Hepatocyte (in vitro differentiated cells): Measurements from ENCODE around the gene PDCL2. TPM values are rescaled to one million over a fixed set of nuclear protein-coding genes. Genes with fewer than 3 reads are reported as not detected.

Experiments used
- DNase-seq: peaks from one replicate; pipeline ENCODE4 v3.0.0-alpha.2; 2016; ENCODE audit warnings: low spot score
- H2AFZ ChIP-seq: fragments of 200-600 bp; sonication (generic); 2 replicates; pipeline ENCODE4 v1.6.0; 2016; ENCODE audit warnings: antibody characterized with exemption, mild to moderate bottlenecking
- H3K27ac ChIP-seq: fragments of 200-600 bp; sonication (generic); 2 replicates; pipeline ENCODE4 v1.5.1; 2016; ENCODE audit warnings: mild to moderate bottlenecking
- H3K27me3 ChIP-seq: fragments of 200-600 bp; sonication (generic); 2 replicates; pipeline ENCODE4 v1.6.1; 2016
- H3K36me3 ChIP-seq: fragments of 200-600 bp; sonication (generic); replicated peaks from 2 replicates; pipeline ENCODE4 v1.5.1; 2016; ENCODE audit warnings: low read depth; ENCODE audit not compliant: insufficient read depth
- H3K4me1 ChIP-seq: fragments of 200-600 bp; sonication (generic); 2 replicates; pipeline ENCODE4 v1.5.1; 2016; ENCODE audit warnings: mild to moderate bottlenecking, moderate library complexity; ENCODE audit not compliant: insufficient read depth
- H3K4me2 ChIP-seq: fragments of 200-600 bp; sonication (generic); 2 replicates; pipeline ENCODE4 v1.6.0; 2016
- H3K4me3 ChIP-seq: fragments of 200-600 bp; sonication (generic); 2 replicates; pipeline ENCODE4 v1.5.1; 2016; ENCODE audit warnings: mild to moderate bottlenecking
- H3K79me2 ChIP-seq: fragments of 200-600 bp; sonication (generic); 2 replicates; pipeline ENCODE4 v1.6.0; 2017; ENCODE audit warnings: mild to moderate bottlenecking
- H3K9me2 ChIP-seq: fragments of 200-600 bp; sonication (generic); replicated peaks from 2 replicates; pipeline ENCODE4 v1.6.0; 2017; ENCODE audit warnings: mild to moderate bottlenecking; ENCODE audit not compliant: insufficient read depth
- H3K9me3 ChIP-seq: fragments of 200-600 bp; sonication (generic); 2 replicates; pipeline ENCODE4 v1.5.1; 2016; ENCODE audit warnings: low read depth, mild to moderate bottlenecking
- H4K20me1 ChIP-seq: fragments of 200-600 bp; sonication (generic); 2 replicates; pipeline ENCODE4 v1.6.0; 2016; ENCODE audit warnings: mild to moderate bottlenecking; ENCODE audit not compliant: insufficient read depth, poor library complexity, severe bottlenecking
- EZH2 ChIP-seq: fragments of 200-600 bp; sonication (generic); IDR thresholded peaks from 2 replicates; pipeline ENCODE4 v1.6.1; 2016; ENCODE audit warnings: antibody characterized with exemption, mild to moderate bottlenecking, borderline replicate concordance
- EZH2phosphoT487 ChIP-seq: fragments of 200-600 bp; sonication (generic); IDR thresholded peaks from one replicate; pipeline ENCODE4 v1.6.1; 2018; ENCODE audit warnings: antibody characterized with exemption, mild to moderate bottlenecking, low read depth, moderate library complexity; ENCODE audit not compliant: unreplicated experiment, severe bottlenecking
- WGBS: methylation state at CpG from one replicate; pipeline ENCODE4 v1.1.6; 2016; ENCODE audit warnings: low lambda C conversion rate; ENCODE audit errors: missing lambda C conversion rate; 5-methylcytosine and 5-hydroxymethylcytosine counted together
- polyA plus RNA-seq: library from polyadenylated mRNA; unstranded; fragments of >200 nt; fragmentation: Nextera tagmentation; extraction: Ambion mirVana; gene quantifications from 2 replicates; pipeline ENCODE4 v1.2.1, GENCODE V29; 2016
- total RNA-seq: library from RNA; depleted of rRNA; stranded (reverse); fragments of >200 nt; gene quantifications from 2 replicates; pipeline ENCODE4 v1.2.3, GENCODE V29; 2014
- TF ChIP-seq, protein P1 (sequence below): fragments of 200-600 bp; sonication (generic); IDR thresholded peaks from 2 replicates; pipeline ENCODE4 v1.5.1; 2016; ENCODE audit warnings: antibody characterized with exemption, mild to moderate bottlenecking; ENCODE audit not compliant: poor library complexity

The PDCL2 gene
- total and polyA plus RNA-seq, 2 experiments from 2014 or later, result not detected

GRCh38 chr4:55512922-55513571 is 79.0 kb downstream of the PDCL2 start:
- H3K36me3 ChIP-seq, result no peaks in the 10 kb centered on the region
- TF ChIP-seq, protein P1, sequence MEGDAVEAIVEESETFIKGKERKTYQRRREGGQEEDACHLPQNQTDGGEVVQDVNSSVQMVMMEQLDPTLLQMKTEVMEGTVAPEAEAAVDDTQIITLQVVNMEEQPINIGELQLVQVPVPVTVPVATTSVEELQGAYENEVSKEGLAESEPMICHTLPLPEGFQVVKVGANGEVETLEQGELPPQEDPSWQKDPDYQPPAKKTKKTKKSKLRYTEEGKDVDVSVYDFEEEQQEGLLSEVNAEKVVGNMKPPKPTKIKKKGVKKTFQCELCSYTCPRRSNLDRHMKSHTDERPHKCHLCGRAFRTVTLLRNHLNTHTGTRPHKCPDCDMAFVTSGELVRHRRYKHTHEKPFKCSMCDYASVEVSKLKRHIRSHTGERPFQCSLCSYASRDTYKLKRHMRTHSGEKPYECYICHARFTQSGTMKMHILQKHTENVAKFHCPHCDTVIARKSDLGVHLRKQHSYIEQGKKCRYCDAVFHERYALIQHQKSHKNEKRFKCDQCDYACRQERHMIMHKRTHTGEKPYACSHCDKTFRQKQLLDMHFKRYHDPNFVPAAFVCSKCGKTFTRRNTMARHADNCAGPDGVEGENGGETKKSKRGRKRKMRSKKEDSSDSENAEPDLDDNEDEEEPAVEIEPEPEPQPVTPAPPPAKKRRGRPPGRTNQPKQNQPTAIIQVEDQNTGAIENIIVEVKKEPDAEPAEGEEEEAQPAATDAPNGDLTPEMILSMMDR, result no peak
- no peak for TF ChIP-seq EZH2phosphoT487
- TF ChIP-seq EZH2, result no peak
- H4K20me1 ChIP-seq, result no peaks in the 10 kb centered on the region
- H3K9me2 ChIP-seq, result peaks cover 3% of the 10 kb centered on the region
- H3K4me1 ChIP-seq, result no peaks in the 10 kb centered on the region
- H3K4me3 ChIP-seq, result no peak overlapping the region
- no peak overlapping the region for H3K4me2 ChIP-seq
- no peak for DNase-seq
- H3K79me2 ChIP-seq, result peaks cover 46% of the 10 kb centered on the region
- 92% methylated on average over 1 of the region's 1 CpG for WGBS
- H3K27ac ChIP-seq, result no peak overlapping the region
- no peaks in the 10 kb centered on the region for H3K27me3 ChIP-seq
- H3K9me3 ChIP-seq, result no peaks in the 10 kb centered on the region
- H2AFZ ChIP-seq, result no peak overlapping the region

GRCh38 chr4:55512077-55512476 is 80.0 kb downstream of the PDCL2 start:
- Histone ChIP-seq H3K79me2 (peaks cover 39% of the 10 kb centered on the region), H3K27me3 (no peaks in the 10 kb centered on the region), H3K9me2 (peaks cover 3% of the 10 kb centered on the region), H3K27ac (no peak overlapping the region), H3K4me3 (no peak overlapping the region), H4K20me1 (no peaks in the 10 kb centered on the region), H3K9me3 (no peaks in the 10 kb centered on the region), H3K4me1 (no peaks in the 10 kb centered on the region), H3K4me2 (no peak overlapping the region), H2AFZ (no peak overlapping the region), H3K36me3 (no peaks in the 10 kb centered on the region)
- TF ChIP-seq, protein P1, result no peak
- TF ChIP-seq EZH2phosphoT487 (no peak), EZH2 (no peak)
- DNase-seq, result no peak
- WGBS, result 100% methylated on average over 1 of the region's 1 CpG

DNA sequence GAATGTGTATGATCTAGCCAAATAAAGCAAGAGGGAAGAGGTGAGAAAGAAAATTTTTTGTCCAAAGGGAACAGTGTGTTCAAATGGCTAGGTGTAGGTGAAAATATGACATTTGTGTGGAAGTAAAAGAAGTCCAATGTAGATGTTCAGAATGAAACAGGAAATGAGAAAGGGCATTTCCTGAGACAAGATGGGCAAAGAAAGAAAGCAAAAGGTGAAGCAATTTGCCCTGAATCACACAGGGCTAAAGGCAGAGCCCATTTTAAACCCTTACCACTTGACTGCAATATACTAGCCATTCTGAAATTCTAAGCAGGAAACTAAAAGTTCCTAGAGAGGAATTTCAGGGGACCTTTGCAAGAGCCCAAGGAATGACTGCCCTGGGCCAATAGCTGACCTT is 81.4 kb downstream of the PDCL2 start:
- no peak for DNase-seq
- H3K9me3 ChIP-seq, result no peaks in the 10 kb centered on the region
- TF ChIP-seq, protein P1, result no peak
- TF ChIP-seq EZH2 (no peak), EZH2phosphoT487 (no peak)
- no peaks in the 10 kb centered on the region for H3K27me3 ChIP-seq
- no peaks in the 10 kb centered on the region for H3K4me1 ChIP-seq
- no peaks in the 10 kb centered on the region for H3K36me3 ChIP-seq
- no peaks in the 10 kb centered on the region for H4K20me1 ChIP-seq
- H3K27ac ChIP-seq, result no peak overlapping the region
- peaks cover 27% of the 10 kb centered on the region for H3K79me2 ChIP-seq
- H2AFZ ChIP-seq, result no peak overlapping the region
- no peak overlapping the region for H3K4me2 ChIP-seq
- no peak overlapping the region for H3K4me3 ChIP-seq
- peaks cover 3% of the 10 kb centered on the region for H3K9me2 ChIP-seq

DNA sequence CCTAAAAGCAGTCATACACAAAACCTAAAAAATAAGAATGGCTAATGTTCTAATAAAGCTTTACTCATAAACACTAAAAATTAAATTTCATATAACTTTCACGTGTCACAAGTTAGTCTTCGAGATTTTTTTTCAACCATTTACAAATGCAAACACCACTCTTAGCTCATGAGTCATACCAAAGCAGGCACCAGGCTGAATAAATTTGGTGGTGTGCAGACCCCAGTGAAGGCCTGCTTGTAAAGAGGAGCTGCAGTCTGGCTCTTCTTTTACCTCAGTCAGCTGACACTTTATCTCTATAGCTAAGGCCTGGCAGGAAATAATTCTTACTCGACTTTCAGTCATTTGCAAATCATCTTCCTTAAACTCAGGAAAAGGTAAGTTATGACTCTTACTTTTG is 82.8 kb downstream of the PDCL2 start:
- Histone ChIP-seq H3K27me3 (no peaks in the 10 kb centered on the region), H3K9me3 (no peaks in the 10 kb centered on the region), H4K20me1 (no peaks in the 10 kb centered on the region), H3K36me3 (no peaks in the 10 kb centered on the region), H3K9me2 (peaks cover 3% of the 10 kb centered on the region), H3K79me2 (peaks cover 36% of the 10 kb centered on the region), H3K4me3 (no peak overlapping the region), H3K4me1 (no peaks in the 10 kb centered on the region), H3K4me2 (no peak overlapping the region), H3K27ac (no peak overlapping the region), H2AFZ (no peak overlapping the region)
- DNase-seq, result no peak
- TF ChIP-seq, protein P1, result no peak
- TF ChIP-seq EZH2 (no peak), EZH2phosphoT487 (no peak)
- WGBS, result 60% methylated on average over 3 of the region's 3 CpGs
